Epithelial cell of esophagus (primary cell): Measurements from ENCODE around the gene INO80.

ENCODE experiments used
- DNase-seq: peaks from one replicate; pipeline ENCODE4 v3.0.0; 2010; ENCODE audit warnings: low read depth
- H3K4me3 ChIP-seq: 2 replicates; pipeline ENCODE4 v1.5.1; 2011; ENCODE audit warnings: mild to moderate bottlenecking, low read length, control low read depth
- CTCF ChIP-seq: IDR thresholded peaks from 2 replicates; pipeline ENCODE4 v1.5.1; 2011; ENCODE audit warnings: low read depth, mild to moderate bottlenecking, low read length, control low read depth, inconsistent platforms; ENCODE audit not compliant: insufficient read depth; ENCODE audit errors: missing control alignments

Gene INO80

GRCh38 chr15:41115161-41115651, 874 bp downstream of the INO80 start:
- peak overlapping the region; percentile 96 for H3K4me3 ChIP-seq
- DNase-seq, result peak; percentile 69
- no peak for TF ChIP-seq CTCF

GRCh38 chr15:41106947-41107346, 9.1 kb downstream of the INO80 start:
- no peak for DNase-seq
- no peak for TF ChIP-seq CTCF
- H3K4me3 ChIP-seq, result no peak overlapping the region

- DNase-seq, result no peak
- no peak overlapping the region for H3K4me3 ChIP-seq
- TF ChIP-seq CTCF, result no peak
Observed at GRCh38 chr15:41105348-41106334, 10.4 kb downstream of the INO80 start.

- no peak overlapping the region for H3K4me3 ChIP-seq
- TF ChIP-seq CTCF, result no peak
- DNase-seq, result peak; percentile 63
Observed at GRCh38 chr15:41104234-41104633, 11.8 kb downstream of the INO80 start.

GRCh38 chr15:41102854-41103253, 13.2 kb downstream of the INO80 start:
- TF ChIP-seq CTCF, result no peak
- DNase-seq, result no peak
- no peak overlapping the region for H3K4me3 ChIP-seq

- no peak for TF ChIP-seq CTCF
- no peak overlapping the region for H3K4me3 ChIP-seq
- no peak for DNase-seq
Observed at GRCh38 chr15:41096178-41096577, 19.9 kb downstream of the INO80 start.
